ENCODE results near the gene PACSIN1. TPM values are rescaled to one million over a fixed set of nuclear protein-coding genes. Genes with fewer than 3 reads are reported as not detected.

The PACSIN1 gene
- total and polyA plus RNA-seq, 4 donors: 0.03 to 0.17 (median 0.15) TPM

- TF ChIP-seq, protein P1, sequence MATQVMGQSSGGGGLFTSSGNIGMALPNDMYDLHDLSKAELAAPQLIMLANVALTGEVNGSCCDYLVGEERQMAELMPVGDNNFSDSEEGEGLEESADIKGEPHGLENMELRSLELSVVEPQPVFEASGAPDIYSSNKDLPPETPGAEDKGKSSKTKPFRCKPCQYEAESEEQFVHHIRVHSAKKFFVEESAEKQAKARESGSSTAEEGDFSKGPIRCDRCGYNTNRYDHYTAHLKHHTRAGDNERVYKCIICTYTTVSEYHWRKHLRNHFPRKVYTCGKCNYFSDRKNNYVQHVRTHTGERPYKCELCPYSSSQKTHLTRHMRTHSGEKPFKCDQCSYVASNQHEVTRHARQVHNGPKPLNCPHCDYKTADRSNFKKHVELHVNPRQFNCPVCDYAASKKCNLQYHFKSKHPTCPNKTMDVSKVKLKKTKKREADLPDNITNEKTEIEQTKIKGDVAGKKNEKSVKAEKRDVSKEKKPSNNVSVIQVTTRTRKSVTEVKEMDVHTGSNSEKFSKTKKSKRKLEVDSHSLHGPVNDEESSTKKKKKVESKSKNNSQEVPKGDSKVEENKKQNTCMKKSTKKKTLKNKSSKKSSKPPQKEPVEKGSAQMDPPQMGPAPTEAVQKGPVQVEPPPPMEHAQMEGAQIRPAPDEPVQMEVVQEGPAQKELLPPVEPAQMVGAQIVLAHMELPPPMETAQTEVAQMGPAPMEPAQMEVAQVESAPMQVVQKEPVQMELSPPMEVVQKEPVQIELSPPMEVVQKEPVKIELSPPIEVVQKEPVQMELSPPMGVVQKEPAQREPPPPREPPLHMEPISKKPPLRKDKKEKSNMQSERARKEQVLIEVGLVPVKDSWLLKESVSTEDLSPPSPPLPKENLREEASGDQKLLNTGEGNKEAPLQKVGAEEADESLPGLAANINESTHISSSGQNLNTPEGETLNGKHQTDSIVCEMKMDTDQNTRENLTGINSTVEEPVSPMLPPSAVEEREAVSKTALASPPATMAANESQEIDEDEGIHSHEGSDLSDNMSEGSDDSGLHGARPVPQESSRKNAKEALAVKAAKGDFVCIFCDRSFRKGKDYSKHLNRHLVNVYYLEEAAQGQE (IDR thresholded peaks at IDR 0.05): no peak
- TF ChIP-seq HNF4A (conservative IDR thresholded peaks at IDR 0.05): no peak
- no peak for TF ChIP-seq ATF3 (IDR thresholded peaks at IDR 0.05)
- TF ChIP-seq FOXA2 (IDR thresholded peaks at IDR 0.05): no peak
- no peak for TF ChIP-seq MAX (IDR thresholded peaks at IDR 0.05)
- TF ChIP-seq FOXA1 (IDR thresholded peaks at IDR 0.05): no peak
- no peak for TF ChIP-seq TAF1 (conservative IDR thresholded peaks at IDR 0.05)
Observed at GRCh38 chr6:34472425-34472824, 6.5 kb downstream of the PACSIN1 start (continued).

- Histone ChIP-seq H3K27ac (ENCODE audit: low read depth in 1 of 2, low read length in 2 of 2) (no peak overlapping the region), H3K9me3 (ENCODE audit: control insufficient read depth in 4 of 4, low read length in 3 of 4) (no peaks in the 10 kb centered on the region), H3K9ac (ENCODE audit: low read depth in 1 of 2, low read length in 2 of 2) (no peak overlapping the region), H3K4me3 (ENCODE audit: low read depth in 1 of 3, low read length in 3 of 3) (no peak overlapping the region), H3K4me1 (ENCODE audit: control insufficient read depth in 4 of 4, insufficient read depth in 4 of 4, low read length in 3 of 4) (peaks cover 0 to 3% (median 0%) of the 10 kb centered on the region in 4 donors), H3K36me3 (ENCODE audit: control insufficient read depth in 4 of 4, insufficient read depth in 3 of 4, low read depth in 1 of 4, low read length in 3 of 4) (no peaks in the 10 kb centered on the region), H3K27me3 (ENCODE audit: control insufficient read depth in 4 of 4, insufficient read depth in 4 of 4, low read length in 3 of 4) (no peaks in the 10 kb centered on the region)
- TF ChIP-seq RAD21 (IDR thresholded peaks at IDR 0.05): no peak
- no peak for TF ChIP-seq ATF3 (IDR thresholded peaks at IDR 0.05)
- no peak for TF ChIP-seq HNF4A (conservative IDR thresholded peaks at IDR 0.05)
- no peak for TF ChIP-seq GABPA (IDR thresholded peaks at IDR 0.05 in 1 of 2, conservative IDR thresholded peaks at IDR 0.05 in 1 of 2)
- TF ChIP-seq HNF4G (IDR thresholded peaks at IDR 0.05): no peak
- TF ChIP-seq YY1 (IDR thresholded peaks at IDR 0.05): no peak
- no peak for TF ChIP-seq TAF1 (conservative IDR thresholded peaks at IDR 0.05)
- TF ChIP-seq FOXA1 (IDR thresholded peaks at IDR 0.05): no peak
- TF ChIP-seq MAX (IDR thresholded peaks at IDR 0.05): no peak
- TF ChIP-seq RXRA (IDR thresholded peaks at IDR 0.05): no peak
- TF ChIP-seq SP1 (IDR thresholded peaks at IDR 0.05): no peak
- no peak for TF ChIP-seq JUND (IDR thresholded peaks at IDR 0.05)
- TF ChIP-seq FOXA2 (IDR thresholded peaks at IDR 0.05): no peak
- TF ChIP-seq ZBTB33 (IDR thresholded peaks at IDR 0.05): no peak
- no peak for TF ChIP-seq NR2F2 (IDR thresholded peaks at IDR 0.05)
- TF ChIP-seq, protein P1 (IDR thresholded peaks at IDR 0.05): no peak
- TF ChIP-seq EGR1 (IDR thresholded peaks at IDR 0.05; ENCODE audit: low read depth in 2 of 2): no peak
- TF ChIP-seq, protein P2, sequence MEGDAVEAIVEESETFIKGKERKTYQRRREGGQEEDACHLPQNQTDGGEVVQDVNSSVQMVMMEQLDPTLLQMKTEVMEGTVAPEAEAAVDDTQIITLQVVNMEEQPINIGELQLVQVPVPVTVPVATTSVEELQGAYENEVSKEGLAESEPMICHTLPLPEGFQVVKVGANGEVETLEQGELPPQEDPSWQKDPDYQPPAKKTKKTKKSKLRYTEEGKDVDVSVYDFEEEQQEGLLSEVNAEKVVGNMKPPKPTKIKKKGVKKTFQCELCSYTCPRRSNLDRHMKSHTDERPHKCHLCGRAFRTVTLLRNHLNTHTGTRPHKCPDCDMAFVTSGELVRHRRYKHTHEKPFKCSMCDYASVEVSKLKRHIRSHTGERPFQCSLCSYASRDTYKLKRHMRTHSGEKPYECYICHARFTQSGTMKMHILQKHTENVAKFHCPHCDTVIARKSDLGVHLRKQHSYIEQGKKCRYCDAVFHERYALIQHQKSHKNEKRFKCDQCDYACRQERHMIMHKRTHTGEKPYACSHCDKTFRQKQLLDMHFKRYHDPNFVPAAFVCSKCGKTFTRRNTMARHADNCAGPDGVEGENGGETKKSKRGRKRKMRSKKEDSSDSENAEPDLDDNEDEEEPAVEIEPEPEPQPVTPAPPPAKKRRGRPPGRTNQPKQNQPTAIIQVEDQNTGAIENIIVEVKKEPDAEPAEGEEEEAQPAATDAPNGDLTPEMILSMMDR (IDR thresholded peaks at IDR 0.05; ENCODE audit: low read depth, low read length, missing input control): no peak
- DNase-seq (ENCODE audit: low spot score): no peak
- 85% methylated on average over 1 of the region's 1 CpG for WGBS
Observed at GRCh38 chr6:34473967-34474366, 8.1 kb downstream of the PACSIN1 start.
